Gastrocnemius medialis (tissue), 4 donors: Measurements from ENCODE around the gene ABCC10. TPM values are rescaled to one million over a fixed set of nuclear protein-coding genes. Genes with fewer than 3 reads are reported as not detected.

Experiments used
- ATAC-seq, 2 donors: fragments of 150-250 bp; one replicate each; pipeline ENCODE4 v1.9.1; 2016
- DNase-seq, 2 donors: peaks; one replicate each; pipeline ENCODE4 v3.0.0-alpha.2; 2019
- H3K27ac ChIP-seq, 4 donors: fragments of 200-600 bp; sonication (generic); 1 replicate in 1 of 4; 2 replicates in 3 of 4; pipeline ENCODE4 v1.5.1; 2016 to 2018; ENCODE audit warnings: mild to moderate bottlenecking in 2 of 4, moderate library complexity in 1 of 4
- H3K27me3 ChIP-seq, 3 donors: fragments of 200-600 bp; sonication (generic) in 2 of 3; 1 replicate in 1 of 3; 2 replicates in 2 of 3; pipeline versions ENCODE4 v1.5.1 to v1.6.0; 2016 to 2019; ENCODE audit warnings: mild to moderate bottlenecking in 1 of 3, moderate library complexity in 1 of 3
- H3K36me3 ChIP-seq, 2 donors: fragments of 200-600 bp; sonication (generic) in 1 of 2; one replicate each; pipeline ENCODE4 v1.5.1; 2017 to 2018
- H3K4me1 ChIP-seq, 2 donors: fragments of 200-600 bp; sonication (generic) in 1 of 2; one replicate each; pipeline ENCODE4 v1.5.1; 2016 to 2017; ENCODE audit warnings: mild to moderate bottlenecking in 2 of 2
- H3K4me3 ChIP-seq, 4 donors: fragments of 200-600 bp; sonication (generic) in 3 of 4; 1 replicate in 1 of 4; 2 replicates in 3 of 4; pipeline ENCODE4 v1.5.1; 2016 to 2019; ENCODE audit warnings: mild to moderate bottlenecking in 2 of 4
- H3K9me3 ChIP-seq, 3 donors: fragments of 200-600 bp; sonication (generic) in 2 of 3; 1 replicate in 1 of 3; 2 replicates in 2 of 3; pipeline ENCODE4 v1.5.1; 2016 to 2019
- CTCF ChIP-seq, 5 experiments: fragments of 450-650 bp in 3 of 5; fragments of 200-600 bp in 2 of 5; sonication (generic) in 2 of 5; IDR thresholded peaks in 4 of 5; conservative IDR thresholded peaks in 1 of 5; 1 replicate in 4 of 5; 2 replicates in 1 of 5; pipeline ENCODE4 v1.5.1; 2016 to 2019; ENCODE audit warnings: antibody characterized with exemption in 5 of 5, mild to moderate bottlenecking in 3 of 5, moderate library complexity in 3 of 5
- POLR2A ChIP-seq, 2 donors: fragments of 450-650 bp; IDR thresholded peaks; one replicate each; pipeline ENCODE4 v1.6.1; 2017; ENCODE audit warnings: antibody characterized with exemption in 2 of 2, mild to moderate bottlenecking in 2 of 2, moderate library complexity in 2 of 2
- in situ Hi-C, 4 donors: fragments of 200-750 bp; cut with MboI; loops; one replicate each; pipeline versions ENCODE4 v1.15.0 to v1.8.0; 2017; ENCODE audit warnings: low sequenced_read_pairs in 4 of 4
- intact Hi-C: fragments of 100-400 bp; cut with DNase I; formaldehyde crosslinking; loops from one replicate; pipeline ENCODE4 v1.15.1; 2023; ENCODE audit warnings: low total_unique reads
- total RNA-seq, 4 donors: library from RNA; depleted of rRNA; stranded (reverse); fragments of >200 nt; gene quantifications; one replicate each; pipeline versions ENCODE4 v1.1.0 to v1.2.3, GENCODE V29; 2016

The ABCC10 gene
- total RNA-seq, 4 donors from 2014 or later: 5.3 to 11.8 (median 8.6) TPM

DNA sequence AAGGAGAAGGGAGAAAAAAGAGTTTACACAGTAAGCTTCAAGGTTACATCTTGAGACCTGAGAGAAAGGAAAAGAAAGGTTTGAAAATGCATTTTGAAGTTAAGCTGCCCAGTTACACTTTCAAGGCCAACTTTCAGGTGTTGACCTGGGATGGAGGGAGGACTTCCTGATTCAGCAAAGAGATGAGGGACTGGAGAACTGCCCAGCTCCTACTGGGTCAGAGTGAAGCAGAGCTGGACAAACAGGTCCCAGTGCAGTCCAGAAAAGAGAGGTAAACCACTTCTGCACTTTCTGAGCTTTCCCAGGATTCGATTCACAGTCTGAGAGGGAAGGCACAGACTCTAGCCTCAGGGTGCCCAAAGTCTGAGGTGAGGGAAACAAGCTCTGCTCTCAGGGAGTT lies 44.1 kb downstream of the ABCC10 start:
- no peak for DNase-seq
- no peak for TF ChIP-seq POLR2A (IDR thresholded peaks at IDR 0.05)
- no peak for TF ChIP-seq CTCF (IDR thresholded peaks at IDR 0.05 in 4 of 5, conservative IDR thresholded peaks at IDR 0.05 in 1 of 5)
- ATAC-seq: no peak
- no peak overlapping the region for H3K4me3 ChIP-seq
- in situ Hi-C loops: no loop called here
- intact Hi-C loops: no loop called here
- H3K36me3 ChIP-seq: no peaks in the 10 kb centered on the region
- H3K9me3 ChIP-seq: no peaks in the 10 kb centered on the region
- no peaks in the 10 kb centered on the region for H3K27me3 ChIP-seq
- no peaks in the 10 kb centered on the region for H3K4me1 ChIP-seq
- no peak overlapping the region for H3K27ac ChIP-seq

- H3K4me1 ChIP-seq: peaks cover 3 to 5% of the 10 kb centered on the region in 2 donors
- intact Hi-C loops (no loop called here), in situ Hi-C loops (no loop called here)
- H3K36me3 ChIP-seq: no peaks in the 10 kb centered on the region
- no peaks in the 10 kb centered on the region for H3K9me3 ChIP-seq
- H3K4me3 ChIP-seq: no peak overlapping the region
- no peak for DNase-seq
- TF ChIP-seq POLR2A (IDR thresholded peaks at IDR 0.05) (no peak), CTCF (IDR thresholded peaks at IDR 0.05 in 4 of 5, conservative IDR thresholded peaks at IDR 0.05 in 1 of 5) (no peak)
- no peaks in the 10 kb centered on the region for H3K27me3 ChIP-seq
- no peak for ATAC-seq
- no peak overlapping the region for H3K27ac ChIP-seq
These were observed 45.2 kb downstream of the ABCC10 start for GRCh38 chr6:43472515-43472914.

DNA sequence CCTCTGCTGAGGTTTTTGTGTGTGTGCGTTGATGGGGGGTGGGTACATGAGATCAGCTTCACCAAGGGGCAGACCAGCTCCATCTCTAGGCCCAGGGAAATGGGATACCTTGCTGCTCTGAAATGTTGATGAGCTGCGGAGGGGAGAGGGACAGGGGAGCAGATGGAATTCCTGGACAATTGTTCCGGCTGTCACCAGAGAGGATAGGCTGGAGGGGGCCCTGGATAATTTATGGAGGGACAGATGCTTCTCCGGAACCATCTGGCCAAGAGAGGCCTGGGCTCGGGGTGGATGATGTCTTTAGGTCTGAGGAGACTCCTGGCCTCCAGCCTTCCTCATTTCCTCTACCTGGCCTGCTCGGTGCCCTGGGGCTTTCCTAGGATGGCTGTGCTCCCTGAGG lies 48.2 kb downstream of the ABCC10 start:
- no peak overlapping the region for H3K27ac ChIP-seq
- intact Hi-C loops: no loop called here

GRCh38 chr6:43476746-43477145 lies 49.4 kb downstream of the ABCC10 start:
- peaks cover 38 to 40% of the 10 kb centered on the region in 2 donors for H3K4me1 ChIP-seq
- H3K9me3 ChIP-seq: no peaks in the 10 kb centered on the region
- no peak for TF ChIP-seq CTCF (IDR thresholded peaks at IDR 0.05 in 4 of 5, conservative IDR thresholded peaks at IDR 0.05 in 1 of 5)
- TF ChIP-seq POLR2A (IDR thresholded peaks at IDR 0.05): no peak
- no peak for ATAC-seq
- H3K36me3 ChIP-seq: no peaks in the 10 kb centered on the region
- no peak for DNase-seq
- peak overlapping the region; percentile 80 to 95 (median 87) for H3K4me3 ChIP-seq
- intact Hi-C loops: loop anchor here (1.0 kb wide), 1 partner anchor 16 kb away; no protein-coding TSS in a partner anchor
- H3K27me3 ChIP-seq: no peaks in the 10 kb centered on the region
- in situ Hi-C loops: no loop called here
- peak overlapping the region; percentile 86 to 93 (median 92) for H3K27ac ChIP-seq

More for the DNA sequence above, 48.2 kb downstream of the ABCC10 start:
- Histone ChIP-seq H3K4me3 (no peak overlapping the region), H3K36me3 (no peaks in the 10 kb centered on the region), H3K9me3 (no peaks in the 10 kb centered on the region), H3K27me3 (no peaks in the 10 kb centered on the region), H3K4me1 (peaks cover 30% of the 10 kb centered on the region in 2 donors)
- no peak for ATAC-seq
- TF ChIP-seq POLR2A (IDR thresholded peaks at IDR 0.05) (no peak), CTCF (IDR thresholded peaks at IDR 0.05 in 4 of 5, conservative IDR thresholded peaks at IDR 0.05 in 1 of 5) (no peak)
- in situ Hi-C loops: no loop called here
- no peak for DNase-seq
